Ishikawa (cell line): ENCODE data around the gene CBR3.

Experiments
- CEBPB ChIP-seq: IDR thresholded peaks from 2 replicates; pipeline ENCODE4 v1.6.1; 2012
- EP300 ChIP-seq: IDR thresholded peaks from 2 replicates; pipeline ENCODE4 v1.6.1; 2012; ENCODE audit warnings: borderline replicate concordance
- RAD21 ChIP-seq: IDR thresholded peaks from 2 replicates; pipeline ENCODE4 v1.6.1; 2012; ENCODE audit warnings: low read depth
- TEAD4 ChIP-seq: IDR thresholded peaks from 2 replicates; pipeline ENCODE4 v1.6.1; 2012
- YY1 ChIP-seq: IDR thresholded peaks from 2 replicates; pipeline ENCODE4 v1.6.1; 2012; ENCODE audit warnings: low read depth
- TF ChIP-seq, protein P1 (sequence below): IDR thresholded peaks from 2 replicates; pipeline ENCODE4 v1.6.1; 2012; ENCODE audit warnings: low read depth, mild to moderate bottlenecking

DNA sequence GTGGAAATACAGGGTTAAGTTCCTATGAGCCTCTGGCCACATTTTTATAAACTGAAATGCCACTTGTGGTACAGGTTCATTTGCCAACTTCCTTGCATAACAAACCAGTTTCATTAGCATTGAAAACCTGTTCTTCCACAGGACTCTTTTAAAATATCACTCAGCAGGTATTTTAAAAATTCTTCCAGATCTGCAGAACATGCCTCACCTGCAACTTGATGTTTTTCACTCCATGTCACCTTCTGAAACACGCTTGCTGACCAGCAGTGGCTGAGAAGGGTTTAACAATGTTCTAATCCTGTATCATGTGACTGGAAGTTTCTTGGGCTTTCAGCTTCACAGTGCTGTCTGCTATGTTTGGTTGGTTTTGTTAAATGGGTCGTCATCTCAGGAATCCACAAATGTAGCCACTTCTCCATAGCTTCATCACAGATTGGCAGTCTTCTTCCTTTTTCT lies 17.6 kb upstream of the CBR3 start:
- TF ChIP-seq EP300 (no peak), CEBPB (no peak), TEAD4 (no peak), RAD21 (no peak), YY1 (no peak)
- TF ChIP-seq, protein P1, sequence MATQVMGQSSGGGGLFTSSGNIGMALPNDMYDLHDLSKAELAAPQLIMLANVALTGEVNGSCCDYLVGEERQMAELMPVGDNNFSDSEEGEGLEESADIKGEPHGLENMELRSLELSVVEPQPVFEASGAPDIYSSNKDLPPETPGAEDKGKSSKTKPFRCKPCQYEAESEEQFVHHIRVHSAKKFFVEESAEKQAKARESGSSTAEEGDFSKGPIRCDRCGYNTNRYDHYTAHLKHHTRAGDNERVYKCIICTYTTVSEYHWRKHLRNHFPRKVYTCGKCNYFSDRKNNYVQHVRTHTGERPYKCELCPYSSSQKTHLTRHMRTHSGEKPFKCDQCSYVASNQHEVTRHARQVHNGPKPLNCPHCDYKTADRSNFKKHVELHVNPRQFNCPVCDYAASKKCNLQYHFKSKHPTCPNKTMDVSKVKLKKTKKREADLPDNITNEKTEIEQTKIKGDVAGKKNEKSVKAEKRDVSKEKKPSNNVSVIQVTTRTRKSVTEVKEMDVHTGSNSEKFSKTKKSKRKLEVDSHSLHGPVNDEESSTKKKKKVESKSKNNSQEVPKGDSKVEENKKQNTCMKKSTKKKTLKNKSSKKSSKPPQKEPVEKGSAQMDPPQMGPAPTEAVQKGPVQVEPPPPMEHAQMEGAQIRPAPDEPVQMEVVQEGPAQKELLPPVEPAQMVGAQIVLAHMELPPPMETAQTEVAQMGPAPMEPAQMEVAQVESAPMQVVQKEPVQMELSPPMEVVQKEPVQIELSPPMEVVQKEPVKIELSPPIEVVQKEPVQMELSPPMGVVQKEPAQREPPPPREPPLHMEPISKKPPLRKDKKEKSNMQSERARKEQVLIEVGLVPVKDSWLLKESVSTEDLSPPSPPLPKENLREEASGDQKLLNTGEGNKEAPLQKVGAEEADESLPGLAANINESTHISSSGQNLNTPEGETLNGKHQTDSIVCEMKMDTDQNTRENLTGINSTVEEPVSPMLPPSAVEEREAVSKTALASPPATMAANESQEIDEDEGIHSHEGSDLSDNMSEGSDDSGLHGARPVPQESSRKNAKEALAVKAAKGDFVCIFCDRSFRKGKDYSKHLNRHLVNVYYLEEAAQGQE: no peak
